WTC11 (cell line): ENCODE data around the gene RFPL1. TPM values are rescaled to one million over a fixed set of nuclear protein-coding genes. Genes with fewer than 3 reads are reported as not detected.

Experiments
- ATAC-seq: fragments of 200-7000 bp; cut with Tn5 transposase; 2 replicates; pipeline ENCODE4 v1.10.0; 2021; ENCODE audit warnings: mild to moderate bottlenecking, moderate library complexity
- CTCF ChIA-PET: fragments of 300-600 bp; sonication (Branson Sonifier 250); formaldehyde crosslinking; loops from one replicate; lab custom pipeline; 2021; ENCODE audit warnings: antibody characterized with exemption; lab: Charles Lee
- POLR2A ChIA-PET: fragments of 350-600 bp; sonication (Branson Sonifier 250); formaldehyde crosslinking; loops from one replicate; lab custom pipeline; 2021; ENCODE audit warnings: antibody characterized with exemption; lab: Charles Lee
- DNase-seq: peaks from one replicate; pipeline ENCODE4 v3.0.0; 2021; ENCODE audit warnings: low spot score
- H3K27ac Mint-ChIP-seq: 2 replicates; pipeline ENCODE4 v1.8.0; 2021; ENCODE audit warnings: mixed read lengths
- H3K27me3 Mint-ChIP-seq: 2 replicates; pipeline ENCODE4 v1.8.0; 2021; ENCODE audit warnings: low read depth, mild to moderate bottlenecking, moderate library complexity, mixed read lengths
- H3K36me3 Mint-ChIP-seq: 2 replicates; pipeline ENCODE4 v1.8.0; 2021; ENCODE audit warnings: mixed read lengths
- H3K4me1 Mint-ChIP-seq: 2 replicates; pipeline ENCODE4 v1.8.0; 2022; ENCODE audit warnings: mixed read lengths
- H3K4me3 Mint-ChIP-seq: 2 replicates; pipeline ENCODE4 v1.8.0; 2021; ENCODE audit warnings: mild to moderate bottlenecking, moderate library complexity, mixed read lengths
- H3K9me3 Mint-ChIP-seq: 2 replicates; pipeline ENCODE4 v1.8.0; 2021; ENCODE audit warnings: mixed read lengths
- AR ChIP-seq: fragments of 250-450 bp; sonication (Bioruptor Pico); IDR thresholded peaks from 2 replicates; pipeline ENCODE4 v1.9.0; 2021; ENCODE audit warnings: mild to moderate bottlenecking
- ATF1 ChIP-seq: sonication (generic); formaldehyde crosslinking; IDR thresholded peaks from 2 replicates; pipeline ENCODE4 v1.8.1; 2023; ENCODE audit warnings: mild to moderate bottlenecking, moderate library complexity, missing genetic modification reagents
- EMX1 ChIP-seq: fragments of 250-450 bp; sonication (Bioruptor Pico); IDR thresholded peaks from 2 replicates; pipeline ENCODE4 v1.8.0; 2021; ENCODE audit warnings: mild to moderate bottlenecking
- FOXJ3 ChIP-seq: sonication (generic); formaldehyde crosslinking; IDR thresholded peaks from 2 replicates; pipeline ENCODE4 v1.9.0; 2021; ENCODE audit warnings: missing genetic modification reagents, mild to moderate bottlenecking, borderline replicate concordance
- FOXP4 ChIP-seq: sonication (generic); formaldehyde crosslinking; IDR thresholded peaks from 2 replicates; pipeline ENCODE4 v1.8.0; 2022; ENCODE audit warnings: mild to moderate bottlenecking, missing genetic modification reagents
- GABPB1 ChIP-seq: sonication (generic); formaldehyde crosslinking; IDR thresholded peaks from 2 replicates; pipeline ENCODE4 v1.8.1; 2023; ENCODE audit warnings: mild to moderate bottlenecking, missing genetic modification reagents
- GTF2I ChIP-seq: fragments of 250-450 bp; sonication (Bioruptor Pico); conservative IDR thresholded peaks from 2 replicates; pipeline ENCODE4 v1.4.0; 2021; ENCODE audit warnings: mild to moderate bottlenecking
- IRF1 ChIP-seq: sonication (generic); formaldehyde crosslinking; IDR thresholded peaks from 2 replicates; pipeline ENCODE4 v1.8.0; 2023; ENCODE audit warnings: missing genetic modification reagents
- OVOL2 ChIP-seq: fragments of 250-450 bp; sonication (Bioruptor Pico); IDR thresholded peaks from 2 replicates; pipeline ENCODE4 v1.9.0; 2021; ENCODE audit warnings: mild to moderate bottlenecking, borderline replicate concordance
- SMAD3 ChIP-seq: sonication (generic); formaldehyde crosslinking; IDR thresholded peaks from 2 replicates; pipeline ENCODE4 v1.8.0; 2022; ENCODE audit warnings: missing genetic modification reagents, mild to moderate bottlenecking, borderline replicate concordance
- SOX15 ChIP-seq: fragments of 250-450 bp; sonication (Bioruptor Pico); IDR thresholded peaks from 2 replicates; pipeline ENCODE4 v1.9.0; 2021; ENCODE audit warnings: mild to moderate bottlenecking
- SP1 ChIP-seq: sonication (generic); formaldehyde crosslinking; conservative IDR thresholded peaks from 2 replicates; pipeline ENCODE4 v1.8.1; 2022; ENCODE audit warnings: missing genetic modification reagents
- TP53 ChIP-seq: sonication (generic); formaldehyde crosslinking; IDR thresholded peaks from 2 replicates; pipeline ENCODE4 v1.8.1; 2023; ENCODE audit warnings: mild to moderate bottlenecking, missing genetic modification reagents
- ZNF121 ChIP-seq: sonication (generic); formaldehyde crosslinking; IDR thresholded peaks from 2 replicates; pipeline ENCODE4 v1.8.0; 2023; ENCODE audit warnings: missing genetic modification reagents
- ZNF263 ChIP-seq: sonication (generic); formaldehyde crosslinking; IDR thresholded peaks from 2 replicates; pipeline ENCODE4 v1.8.1; 2022; ENCODE audit warnings: low read depth, mild to moderate bottlenecking, moderate library complexity, missing genetic modification reagents
- total RNA-seq: library from RNA; stranded (reverse); gene quantifications from 3 replicates; pipeline ENCODE4 v1.2.3, GENCODE V29; 2021
- TF ChIP-seq, protein P1 (sequence below): sonication (generic); formaldehyde crosslinking; IDR thresholded peaks from 2 replicates; pipeline ENCODE4 v1.8.0; 2023; ENCODE audit warnings: missing genetic modification reagents, mild to moderate bottlenecking, borderline replicate concordance

RFPL1 gene
- total RNA-seq, 1 experiment from 2014 or later = not detected

- POLR2A ChIA-PET = no interaction called here
- no peak for DNase-seq
- Mint-ChIP-seq H3K27ac (no peak overlapping the region), H3K9me3 (no peaks in the 10 kb centered on the region), H3K36me3 (no peaks in the 10 kb centered on the region), H3K27me3 (no peaks in the 10 kb centered on the region), H3K4me3 (no peak overlapping the region), H3K4me1 (peaks cover 8% of the 10 kb centered on the region; the same call in 1 of the 2 replicates)
- ATAC-seq = no peak
- no peak for TF ChIP-seq SOX15 (CRISPR knock-in tag)
- TF ChIP-seq ZNF121 (CRISPR knock-in tag) = no peak
- no peak for TF ChIP-seq OVOL2
- TF ChIP-seq ATF1 = no peak
- no peak for TF ChIP-seq GTF2I (CRISPR knock-in tag)
- TF ChIP-seq ZNF263 (CRISPR knock-in tag) = no peak
- no peak for TF ChIP-seq FOXJ3 (CRISPR knock-in tag)
- CTCF ChIA-PET = no interaction called here
Measured at GRCh38 chr22:29442976-29443375, 4.6 kb downstream of the RFPL1 start.

DNA sequence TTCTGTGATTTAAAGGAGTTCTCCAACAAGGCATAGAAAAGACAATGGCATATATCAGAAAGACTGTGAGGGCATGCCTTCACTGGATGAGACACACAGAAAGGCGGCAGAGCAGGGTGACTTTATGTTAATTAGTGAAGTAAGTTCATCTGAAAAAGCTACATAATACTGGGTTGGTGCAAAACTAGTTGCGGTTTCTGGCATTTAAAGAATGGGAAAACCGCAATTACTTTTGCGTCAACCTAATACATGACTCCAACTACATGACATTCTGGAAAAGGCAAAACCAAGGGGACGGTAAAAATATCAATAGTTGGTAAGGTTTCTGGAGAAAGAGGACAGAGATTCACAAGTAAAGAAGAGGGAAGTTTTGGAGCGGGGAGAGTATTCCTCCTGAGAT lies 5.1 kb downstream of the RFPL1 start:
- CTCF ChIA-PET = no interaction called here
- DNase-seq = no peak
- no peak overlapping the region for H3K4me3 Mint-ChIP-seq
- H3K9me3 Mint-ChIP-seq = no peaks in the 10 kb centered on the region
- TF ChIP-seq SOX15 (CRISPR knock-in tag) (no peak), SP1 (CRISPR knock-in tag) (no peak), GABPB1 (CRISPR knock-in tag) (no peak), EMX1 (CRISPR knock-in tag) (no peak), FOXP4 (no peak)
- TF ChIP-seq, protein P1, sequence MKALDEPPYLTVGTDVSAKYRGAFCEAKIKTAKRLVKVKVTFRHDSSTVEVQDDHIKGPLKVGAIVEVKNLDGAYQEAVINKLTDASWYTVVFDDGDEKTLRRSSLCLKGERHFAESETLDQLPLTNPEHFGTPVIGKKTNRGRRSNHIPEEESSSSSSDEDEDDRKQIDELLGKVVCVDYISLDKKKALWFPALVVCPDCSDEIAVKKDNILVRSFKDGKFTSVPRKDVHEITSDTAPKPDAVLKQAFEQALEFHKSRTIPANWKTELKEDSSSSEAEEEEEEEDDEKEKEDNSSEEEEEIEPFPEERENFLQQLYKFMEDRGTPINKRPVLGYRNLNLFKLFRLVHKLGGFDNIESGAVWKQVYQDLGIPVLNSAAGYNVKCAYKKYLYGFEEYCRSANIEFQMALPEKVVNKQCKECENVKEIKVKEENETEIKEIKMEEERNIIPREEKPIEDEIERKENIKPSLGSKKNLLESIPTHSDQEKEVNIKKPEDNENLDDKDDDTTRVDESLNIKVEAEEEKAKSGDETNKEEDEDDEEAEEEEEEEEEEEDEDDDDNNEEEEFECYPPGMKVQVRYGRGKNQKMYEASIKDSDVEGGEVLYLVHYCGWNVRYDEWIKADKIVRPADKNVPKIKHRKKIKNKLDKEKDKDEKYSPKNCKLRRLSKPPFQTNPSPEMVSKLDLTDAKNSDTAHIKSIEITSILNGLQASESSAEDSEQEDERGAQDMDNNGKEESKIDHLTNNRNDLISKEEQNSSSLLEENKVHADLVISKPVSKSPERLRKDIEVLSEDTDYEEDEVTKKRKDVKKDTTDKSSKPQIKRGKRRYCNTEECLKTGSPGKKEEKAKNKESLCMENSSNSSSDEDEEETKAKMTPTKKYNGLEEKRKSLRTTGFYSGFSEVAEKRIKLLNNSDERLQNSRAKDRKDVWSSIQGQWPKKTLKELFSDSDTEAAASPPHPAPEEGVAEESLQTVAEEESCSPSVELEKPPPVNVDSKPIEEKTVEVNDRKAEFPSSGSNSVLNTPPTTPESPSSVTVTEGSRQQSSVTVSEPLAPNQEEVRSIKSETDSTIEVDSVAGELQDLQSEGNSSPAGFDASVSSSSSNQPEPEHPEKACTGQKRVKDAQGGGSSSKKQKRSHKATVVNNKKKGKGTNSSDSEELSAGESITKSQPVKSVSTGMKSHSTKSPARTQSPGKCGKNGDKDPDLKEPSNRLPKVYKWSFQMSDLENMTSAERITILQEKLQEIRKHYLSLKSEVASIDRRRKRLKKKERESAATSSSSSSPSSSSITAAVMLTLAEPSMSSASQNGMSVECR (CRISPR knock-in tag) = no peak
- peaks cover 8% of the 10 kb centered on the region; the same call in 1 of the 2 replicates for H3K4me1 Mint-ChIP-seq
- no peak overlapping the region for H3K27ac Mint-ChIP-seq
- POLR2A ChIA-PET = no interaction called here
- no peaks in the 10 kb centered on the region for H3K27me3 Mint-ChIP-seq
- ATAC-seq = no peak
- H3K36me3 Mint-ChIP-seq = no peaks in the 10 kb centered on the region

- Mint-ChIP-seq H3K27me3 (no peaks in the 10 kb centered on the region), H3K27ac (peak overlapping the region; percentile 48; the same call in 1 of the 2 replicates), H3K9me3 (no peaks in the 10 kb centered on the region), H3K36me3 (no peaks in the 10 kb centered on the region), H3K4me1 (peaks cover 8% of the 10 kb centered on the region; the same call in 1 of the 2 replicates), H3K4me3 (no peak overlapping the region)
- POLR2A ChIA-PET = no interaction called here
- CTCF ChIA-PET = interaction anchor here (1.0 kb wide), 1 partner anchor 27 kb away, joined by 5 read pairs; no protein-coding TSS in a partner anchor
- no peak for ATAC-seq
- DNase-seq = no peak
- TF ChIP-seq AR = no peak
- no peak for TF ChIP-seq SP1 (CRISPR knock-in tag)
- TF ChIP-seq IRF1 (CRISPR knock-in tag) = no peak
- TF ChIP-seq, protein P1 (CRISPR knock-in tag) = no peak
- TF ChIP-seq SMAD3 (CRISPR knock-in tag) = no peak
- TF ChIP-seq TP53 = no peak
Measured at GRCh38 chr22:29443861-29444792, 5.7 kb downstream of the RFPL1 start.
